ENCODE data around the gene DNMT3A.

DNMT3A gene

DNA sequence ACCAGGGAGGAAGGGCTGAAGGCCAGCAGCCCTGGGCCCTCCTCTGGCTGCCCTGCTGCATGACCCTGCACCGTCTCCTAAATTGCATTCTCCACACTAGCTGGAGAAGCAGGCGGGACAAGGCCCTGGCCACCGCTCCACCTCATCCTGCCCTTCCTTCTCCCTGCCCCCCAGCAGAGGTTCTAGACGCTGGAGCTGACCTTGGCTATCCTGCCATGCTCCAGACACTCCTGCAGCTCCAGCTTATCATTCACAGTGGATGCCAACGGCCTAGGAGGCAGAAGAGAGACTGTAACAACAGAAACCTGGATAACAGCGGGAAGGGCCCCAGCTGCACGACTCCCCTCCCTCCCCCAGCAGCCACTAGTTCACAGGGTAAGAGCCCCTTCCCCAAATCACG lies 105.0 kb downstream of the DNMT3A start:
- no peak overlapping the region for H2AK5ac ChIP-seq (ENCODE audit: low read depth, low read length)
- peaks cover 0 to 2% of the 10 kb centered on the region in 2 donors for H3K4me1 ChIP-seq (ENCODE audit: control insufficient read depth in 2 of 2, insufficient read depth in 1 of 2, low read depth in 1 of 2, low read length in 2 of 2)
- H3K27ac ChIP-seq (replicated peaks; ENCODE audit: low read length), result no peak overlapping the region
- no peak overlapping the region for H3K4me2 ChIP-seq (ENCODE audit: insufficient read depth, low read length, poor library complexity, severe bottlenecking)
- H3K9ac ChIP-seq (ENCODE audit: low read depth, low read length, poor library complexity), result no peak overlapping the region
- peak overlapping the region; percentile 13 for H3K18ac ChIP-seq (ENCODE audit: low read length)
- no peak for DNase-seq (ENCODE audit: low spot score)
- peak overlapping the region; percentile 17 for H3K23ac ChIP-seq (ENCODE audit: low read depth, low read length, poor library complexity)
- H3K9me3 ChIP-seq (replicated peaks in 1 of 2; ENCODE audit: control insufficient read depth in 2 of 2, insufficient read depth in 1 of 2, low read depth in 1 of 2, low read length in 2 of 2), result no peaks in the 10 kb centered on the region
- H2BK5ac ChIP-seq (ENCODE audit: low read length), result no peak overlapping the region
- H3K27me3 ChIP-seq (ENCODE audit: control insufficient read depth in 3 of 3, insufficient read depth in 3 of 3, low read depth in 1 of 3, low read length in 3 of 3), result no peaks in the 10 kb centered on the region
- no peak overlapping the region for H2BK120ac ChIP-seq (ENCODE audit: low read depth, low read length)
- peaks cover 71 to 95% of the 10 kb centered on the region in 2 donors for H3K36me3 ChIP-seq (replicated peaks in 1 of 2; ENCODE audit: control insufficient read depth in 2 of 2, insufficient read depth in 2 of 2, low read length in 2 of 2)
- no peak overlapping the region for H3K4ac ChIP-seq (ENCODE audit: low read length)
- no peak overlapping the region for H2BK12ac ChIP-seq (ENCODE audit: low read length)
- no peak overlapping the region for H2BK15ac ChIP-seq (ENCODE audit: low read length)
- H3K14ac ChIP-seq (ENCODE audit: low read length), result no peak overlapping the region
- H2AFZ ChIP-seq (ENCODE audit: low read length), result no peak overlapping the region
- 100% methylated on average over 1 of the region's 8 CpGs; no CpG with 5 or more reads in 1 of the 2 donors for WGBS, 2 donors (ENCODE audit: extremely low coverage in 2 of 2, insufficient read length in 2 of 2, insufficient replicate concordance in 1 of 2)
- H3K79me1 ChIP-seq (ENCODE audit: low read depth, low read length), result no peaks in the 10 kb centered on the region
- H4K8ac ChIP-seq (ENCODE audit: low read depth, low read length), result no peak overlapping the region
- H4K91ac ChIP-seq (ENCODE audit: low read depth, low read length, poor library complexity), result no peak overlapping the region
- no peak overlapping the region for H3K4me3 ChIP-seq (ENCODE audit: low read length in 2 of 2)

DNA sequence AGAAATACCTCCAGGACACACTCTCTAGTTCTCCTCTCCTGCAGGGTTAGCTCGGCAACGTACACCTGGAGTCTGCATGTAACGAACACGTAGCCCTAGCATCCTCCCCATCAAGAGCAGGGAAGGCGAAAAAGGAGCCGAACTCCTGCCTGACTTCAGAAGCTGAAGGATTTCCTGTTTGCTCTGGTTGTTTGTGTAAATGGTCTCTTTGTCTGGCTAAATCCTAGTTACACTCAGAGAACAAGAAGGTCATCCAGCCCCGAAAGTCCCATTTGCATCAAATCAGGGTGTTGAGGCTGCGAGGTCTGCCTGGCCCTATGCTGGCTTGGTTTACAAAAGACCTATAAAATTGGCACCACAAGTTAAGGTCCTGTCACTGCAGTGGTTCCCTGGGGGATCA lies 107.0 kb downstream of the DNMT3A start:
- Histone ChIP-seq H3K4ac (ENCODE audit: low read length) (no peak overlapping the region), H3K14ac (ENCODE audit: low read length) (no peak overlapping the region), H2BK12ac (ENCODE audit: low read length) (no peak overlapping the region), H3K27me3 (ENCODE audit: control insufficient read depth in 3 of 3, insufficient read depth in 3 of 3, low read depth in 1 of 3, low read length in 3 of 3) (no peaks in the 10 kb centered on the region), H2AK5ac (ENCODE audit: low read depth, low read length) (no peak overlapping the region), H3K23ac (ENCODE audit: low read depth, low read length, poor library complexity) (no peak overlapping the region), H3K36me3 (replicated peaks in 1 of 2; ENCODE audit: control insufficient read depth in 2 of 2, insufficient read depth in 2 of 2, low read length in 2 of 2) (peaks cover 53 to 82% of the 10 kb centered on the region in 2 donors), H4K91ac (ENCODE audit: low read depth, low read length, poor library complexity) (no peak overlapping the region), H2AFZ (ENCODE audit: low read length) (no peak overlapping the region), H4K8ac (ENCODE audit: low read depth, low read length) (no peak overlapping the region), H2BK5ac (ENCODE audit: low read length) (no peak overlapping the region), H3K9me3 (replicated peaks in 1 of 2; ENCODE audit: control insufficient read depth in 2 of 2, insufficient read depth in 1 of 2, low read depth in 1 of 2, low read length in 2 of 2) (no peaks in the 10 kb centered on the region), H2BK15ac (ENCODE audit: low read length) (no peak overlapping the region), H3K4me2 (ENCODE audit: insufficient read depth, low read length, poor library complexity, severe bottlenecking) (no peak overlapping the region), H3K79me1 (ENCODE audit: low read depth, low read length) (no peaks in the 10 kb centered on the region), H3K18ac (ENCODE audit: low read length) (no peak overlapping the region), H3K27ac (replicated peaks; ENCODE audit: low read length) (no peak overlapping the region), H2BK120ac (ENCODE audit: low read depth, low read length) (no peak overlapping the region), H3K9ac (ENCODE audit: low read depth, low read length, poor library complexity) (no peak overlapping the region), H3K4me3 (ENCODE audit: low read length in 2 of 2) (no peak overlapping the region), H3K4me1 (ENCODE audit: control insufficient read depth in 2 of 2, insufficient read depth in 1 of 2, low read depth in 1 of 2, low read length in 2 of 2) (peaks cover 0 to 3% of the 10 kb centered on the region in 2 donors)
- DNase-seq (ENCODE audit: low spot score), result no peak
- WGBS, 2 donors (ENCODE audit: extremely low coverage in 2 of 2, insufficient read length in 2 of 2, insufficient replicate concordance in 1 of 2), result no CpG with 5 or more reads among the region's 8 CpGs

DNA sequence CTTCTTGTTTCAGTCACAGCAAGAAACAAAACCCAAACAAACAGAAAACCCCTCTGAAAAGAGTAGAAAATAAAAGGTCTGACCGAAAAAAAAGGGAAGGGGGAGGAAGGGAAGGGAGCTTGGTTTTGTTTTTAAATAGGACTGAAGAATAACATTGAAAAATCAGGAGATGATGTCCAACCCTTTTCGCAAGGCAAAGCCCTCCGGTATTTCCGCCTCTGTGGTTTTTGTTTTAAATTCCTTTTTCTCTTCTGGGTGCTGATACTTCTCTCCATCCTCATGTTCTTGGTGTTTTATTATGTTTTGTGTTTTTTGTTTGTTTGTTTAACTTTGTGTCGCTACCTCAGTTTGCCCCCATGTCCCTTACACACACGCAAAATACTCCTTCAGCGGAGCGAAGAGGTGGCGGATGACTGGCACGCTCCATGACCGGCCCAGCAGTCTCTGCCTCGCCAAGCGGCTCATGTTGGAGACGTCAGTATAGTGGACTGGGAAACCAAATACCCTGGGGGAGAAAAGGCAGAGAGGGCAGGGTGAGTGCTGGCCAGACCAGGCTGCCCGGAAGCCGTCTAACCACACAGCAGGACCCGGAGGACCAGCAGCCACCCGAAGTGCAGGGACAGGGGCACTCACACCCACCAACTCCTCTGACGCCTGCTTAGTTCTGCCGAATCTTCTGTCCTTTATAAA lies 107.7 kb downstream of the DNMT3A start:
- peak overlapping the region; percentile 12 for H3K9ac ChIP-seq (ENCODE audit: low read depth, low read length, poor library complexity)
- H3K4me2 ChIP-seq (ENCODE audit: insufficient read depth, low read length, poor library complexity, severe bottlenecking), result no peak overlapping the region
- H3K36me3 ChIP-seq (replicated peaks in 1 of 2; ENCODE audit: control insufficient read depth in 2 of 2, insufficient read depth in 2 of 2, low read length in 2 of 2), result peaks cover 46 to 76% of the 10 kb centered on the region in 2 donors

GRCh38 chr2:25232248-25232825 lies 109.4 kb downstream of the DNMT3A start:
- H3K23ac ChIP-seq (ENCODE audit: low read depth, low read length, poor library complexity), result no peak overlapping the region

More for the DNA sequence above, 107.7 kb downstream of the DNMT3A start:
- Histone ChIP-seq H3K18ac (ENCODE audit: low read length) (no peak overlapping the region), H3K4ac (ENCODE audit: low read length) (no peak overlapping the region), H2BK12ac (ENCODE audit: low read length) (no peak overlapping the region), H2BK15ac (ENCODE audit: low read length) (no peak overlapping the region), H3K4me3 (ENCODE audit: low read length in 2 of 2) (no peak overlapping the region), H3K27me3 (ENCODE audit: control insufficient read depth in 3 of 3, insufficient read depth in 3 of 3, low read depth in 1 of 3, low read length in 3 of 3) (no peaks in the 10 kb centered on the region), H2AFZ (ENCODE audit: low read length) (no peak overlapping the region), H4K8ac (ENCODE audit: low read depth, low read length) (no peak overlapping the region), H3K27ac (replicated peaks; ENCODE audit: low read length) (no peak overlapping the region), H2BK120ac (ENCODE audit: low read depth, low read length) (no peak overlapping the region), H3K23ac (ENCODE audit: low read depth, low read length, poor library complexity) (no peak overlapping the region), H3K9me3 (replicated peaks in 1 of 2; ENCODE audit: control insufficient read depth in 2 of 2, insufficient read depth in 1 of 2, low read depth in 1 of 2, low read length in 2 of 2) (no peaks in the 10 kb centered on the region), H2BK5ac (ENCODE audit: low read length) (no peak overlapping the region), H4K91ac (ENCODE audit: low read depth, low read length, poor library complexity) (no peak overlapping the region), H3K4me1 (ENCODE audit: control insufficient read depth in 2 of 2, insufficient read depth in 1 of 2, low read depth in 1 of 2, low read length in 2 of 2) (peaks cover 1 to 6% of the 10 kb centered on the region in 2 donors), H3K79me1 (ENCODE audit: low read depth, low read length) (no peaks in the 10 kb centered on the region), H3K14ac (ENCODE audit: low read length) (no peak overlapping the region), H2AK5ac (ENCODE audit: low read depth, low read length) (no peak overlapping the region)
- DNase-seq (ENCODE audit: low spot score), result no peak
- WGBS, 2 donors (ENCODE audit: extremely low coverage in 2 of 2, insufficient read length in 2 of 2, insufficient replicate concordance in 1 of 2), result no CpG with 5 or more reads among the region's 20 CpGs

More at GRCh38 chr2:25232248-25232825, 109.4 kb downstream of the DNMT3A start:
- no peak overlapping the region for H3K4me2 ChIP-seq (ENCODE audit: insufficient read depth, low read length, poor library complexity, severe bottlenecking)
- no CpG with 5 or more reads among the region's 12 CpGs for WGBS, 2 donors (ENCODE audit: extremely low coverage in 2 of 2, insufficient read length in 2 of 2, insufficient replicate concordance in 1 of 2)
- H4K91ac ChIP-seq (ENCODE audit: low read depth, low read length, poor library complexity), result no peak overlapping the region
- H2BK120ac ChIP-seq (ENCODE audit: low read depth, low read length), result no peak overlapping the region
- no peak overlapping the region for H3K4ac ChIP-seq (ENCODE audit: low read length)
- DNase-seq (ENCODE audit: low spot score), result no peak
- H3K36me3 ChIP-seq (replicated peaks in 1 of 2; ENCODE audit: control insufficient read depth in 2 of 2, insufficient read depth in 2 of 2, low read length in 2 of 2), result peaks cover 36 to 58% of the 10 kb centered on the region in 2 donors
- H3K27ac ChIP-seq (replicated peaks; ENCODE audit: low read length), result no peak overlapping the region
- no peaks in the 10 kb centered on the region for H3K9me3 ChIP-seq (replicated peaks in 1 of 2; ENCODE audit: control insufficient read depth in 2 of 2, insufficient read depth in 1 of 2, low read depth in 1 of 2, low read length in 2 of 2)
- no peaks in the 10 kb centered on the region for H3K27me3 ChIP-seq (ENCODE audit: control insufficient read depth in 3 of 3, insufficient read depth in 3 of 3, low read depth in 1 of 3, low read length in 3 of 3)
- H4K8ac ChIP-seq (ENCODE audit: low read depth, low read length), result no peak overlapping the region
- H2AK5ac ChIP-seq (ENCODE audit: low read depth, low read length), result no peak overlapping the region
- no peaks in the 10 kb centered on the region for H3K79me1 ChIP-seq (ENCODE audit: low read depth, low read length)
- H3K4me1 ChIP-seq (ENCODE audit: control insufficient read depth in 2 of 2, insufficient read depth in 1 of 2, low read depth in 1 of 2, low read length in 2 of 2), result peaks cover 6 to 9% of the 10 kb centered on the region in 2 donors
- no peak overlapping the region for H2BK5ac ChIP-seq (ENCODE audit: low read length)
- H2BK15ac ChIP-seq (ENCODE audit: low read length), result no peak overlapping the region
- no peak overlapping the region for H3K18ac ChIP-seq (ENCODE audit: low read length)
- no peak overlapping the region for H2AFZ ChIP-seq (ENCODE audit: low read length)
- no peak overlapping the region for H3K4me3 ChIP-seq (ENCODE audit: low read length in 2 of 2)
- no peak overlapping the region for H2BK12ac ChIP-seq (ENCODE audit: low read length)
- H3K9ac ChIP-seq (ENCODE audit: low read depth, low read length, poor library complexity), result no peak overlapping the region
- H3K14ac ChIP-seq (ENCODE audit: low read length), result no peak overlapping the region

All from neuronal stem cell (in vitro differentiated cells).